ENCODE results near the gene ZBTB17. TPM values are rescaled to one million over a fixed set of nuclear protein-coding genes. Genes with fewer than 3 reads are reported as not detected.

The ZBTB17 gene
- total RNA-seq, 4 donors from 2014 or later: 33.3 to 113 (median 50.5) TPM

- no peaks in the 10 kb centered on the region for H3K9me3 ChIP-seq
- no peak overlapping the region for H3K4me3 ChIP-seq
- in situ Hi-C loops (cut with MboI; ENCODE audit: low pct_ligation_motif_present in 1 of 4, low pct_unique_long_range_greater_than_20kb in 1 of 4, low sequenced_read_pairs in 3 of 4) (loop anchor here in 2 of 4 donors (25.0 kb wide), 1 partner anchor 181 kb away; the partner anchor contains the start of gene UQCRHL (in 2 of the 2)), intact Hi-C loops (cut with DNase I; ENCODE audit: low total_unique reads) (loop anchor here (10.0 kb wide), 1 partner anchor 178 kb away; no protein-coding TSS in a partner anchor)
- H3K27ac ChIP-seq: no peak overlapping the region
- no peaks in the 10 kb centered on the region for H3K36me3 ChIP-seq
- no peaks in the 10 kb centered on the region for H3K27me3 ChIP-seq
- H3K4me1 ChIP-seq: no peaks in the 10 kb centered on the region
- DNase-seq: no peak
- whole genome bisulfite sequencing, 2 donors (ENCODE audit: low coverage in 1 of 2): 85% methylated on average over 15 of the region's 17 CpGs; no CpG with 5 or more reads in 1 of the 2 donors
- no peak for TF ChIP-seq POLR2AphosphoS5 (IDR thresholded peaks at IDR 0.05)
- TF ChIP-seq EP300 (IDR thresholded peaks at IDR 0.05; ENCODE audit: low read depth): no peak
- no peak for TF ChIP-seq CTCF (IDR thresholded peaks at IDR 0.05)
- TF ChIP-seq POLR2A (IDR thresholded peaks at IDR 0.05): no peak
Observed at GRCh38 chr1:15992582-15993500, 16.9 kb upstream of the ZBTB17 start.

- Histone ChIP-seq H3K4me3 (no peak overlapping the region), H3K27me3 (no peaks in the 10 kb centered on the region), H3K36me3 (no peaks in the 10 kb centered on the region), H3K27ac (no peak overlapping the region), H3K9me3 (no peaks in the 10 kb centered on the region), H3K4me1 (no peaks in the 10 kb centered on the region)
- intact Hi-C loops (cut with DNase I; ENCODE audit: low total_unique reads): loop anchor here (10.0 kb wide), 1 partner anchor 177 kb away; no protein-coding TSS in a partner anchor
- TF ChIP-seq POLR2A (IDR thresholded peaks at IDR 0.05): no peak
- TF ChIP-seq EP300 (IDR thresholded peaks at IDR 0.05; ENCODE audit: low read depth): no peak
- no peak for TF ChIP-seq CTCF (IDR thresholded peaks at IDR 0.05)
- TF ChIP-seq POLR2AphosphoS5 (IDR thresholded peaks at IDR 0.05): no peak
- DNase-seq: no peak
- WGBS, 2 donors (ENCODE audit: low coverage in 1 of 2): 97% methylated on average over 7 of the region's 7 CpGs; no CpG with 5 or more reads in 1 of the 2 donors
- in situ Hi-C loops (cut with MboI; ENCODE audit: low pct_ligation_motif_present in 1 of 4, low pct_unique_long_range_greater_than_20kb in 1 of 4, low sequenced_read_pairs in 3 of 4): loop anchor here in 2 of 4 donors (25.0 kb wide), 1 partner anchor 180 kb away; the partner anchor contains the start of gene UQCRHL (in 2 of the 2)
Observed at GRCh38 chr1:15992187-15992553, 16.3 kb upstream of the ZBTB17 start.

- Histone ChIP-seq H3K4me1 (no peaks in the 10 kb centered on the region), H3K9me3 (no peaks in the 10 kb centered on the region), H3K4me3 (no peak overlapping the region), H3K27me3 (no peaks in the 10 kb centered on the region), H3K27ac (no peak overlapping the region), H3K36me3 (no peaks in the 10 kb centered on the region)
- DNase-seq: no peak
- WGBS, 2 donors (ENCODE audit: low coverage in 1 of 2): 80% methylated on average over 11 of the region's 11 CpGs; no CpG with 5 or more reads in 1 of the 2 donors
- intact Hi-C loops (cut with DNase I; ENCODE audit: low total_unique reads): loop anchor here (10.0 kb wide), 1 partner anchor 177 kb away; no protein-coding TSS in a partner anchor
- TF ChIP-seq POLR2AphosphoS5 (IDR thresholded peaks at IDR 0.05): no peak
- no peak for TF ChIP-seq CTCF (IDR thresholded peaks at IDR 0.05)
- TF ChIP-seq POLR2A (IDR thresholded peaks at IDR 0.05): no peak
- no peak for TF ChIP-seq EP300 (IDR thresholded peaks at IDR 0.05; ENCODE audit: low read depth)
- in situ Hi-C loops (cut with MboI; ENCODE audit: low pct_ligation_motif_present in 1 of 4, low pct_unique_long_range_greater_than_20kb in 1 of 4, low sequenced_read_pairs in 3 of 4): loop anchor here in 2 of 4 donors (25.0 kb wide), 1 partner anchor 179 kb away; the partner anchor contains the start of gene UQCRHL (in 2 of the 2)
Observed at GRCh38 chr1:15991427-15992186, 15.7 kb upstream of the ZBTB17 start.

All from transverse colon (tissue), 4 donors.